Neuronal stem cell (in vitro differentiated cells): ENCODE data around the gene OGFOD3.

Experiments used
- DNase-seq: peaks from one replicate; pipeline ENCODE4 v3.0.0-alpha.2; 2013; ENCODE audit warnings: low spot score
- H2AFZ ChIP-seq: one replicate; pipeline ENCODE4 v1.6.1; 2013; ENCODE audit warnings: mild to moderate bottlenecking, low read length, inconsistent platforms
- H2AK5ac ChIP-seq: 2 replicates; pipeline ENCODE4 v1.6.1; 2013; ENCODE audit warnings: low read depth, mild to moderate bottlenecking, inconsistent platforms, low read length, moderate library complexity, mixed read lengths
- H2BK120ac ChIP-seq: 2 replicates; pipeline ENCODE4 v1.6.1; 2013; ENCODE audit warnings: low read depth, mild to moderate bottlenecking, inconsistent platforms, low read length, moderate library complexity, mixed read lengths
- H2BK12ac ChIP-seq: one replicate; pipeline ENCODE4 v1.6.1; 2013; ENCODE audit warnings: low read length, inconsistent platforms
- H2BK15ac ChIP-seq: 2 replicates; pipeline ENCODE4 v1.6.1; 2013; ENCODE audit warnings: mild to moderate bottlenecking, low read length, inconsistent platforms, mixed read lengths
- H2BK5ac ChIP-seq: one replicate; pipeline ENCODE4 v1.6.1; 2013; ENCODE audit warnings: inconsistent platforms, mild to moderate bottlenecking, low read length, moderate library complexity
- H3K14ac ChIP-seq: one replicate; pipeline ENCODE4 v1.6.1; 2013; ENCODE audit warnings: low read length, inconsistent platforms
- H3K18ac ChIP-seq: 2 replicates; pipeline ENCODE4 v1.6.1; 2013; ENCODE audit warnings: low read length, inconsistent platforms
- H3K23ac ChIP-seq: 2 replicates; pipeline ENCODE4 v1.6.1; 2013; ENCODE audit warnings: low read depth, mild to moderate bottlenecking, mixed read lengths, low read length, inconsistent platforms; ENCODE audit not compliant: poor library complexity
- H3K27ac ChIP-seq: replicated peaks from 3 replicates; pipeline ENCODE4 v1.5.1; 2013; ENCODE audit warnings: low read length, inconsistent platforms
- H3K27me3 ChIP-seq, 3 experiments: 2 replicates each; pipeline ENCODE4 v1.6.1; 2013; ENCODE audit warnings: low read length in 3 of 3, mild to moderate bottlenecking in 2 of 3, inconsistent platforms in 1 of 3, low read depth in 1 of 3, mixed read lengths in 1 of 3, moderate library complexity in 1 of 3; ENCODE audit not compliant: control insufficient read depth in 3 of 3, insufficient read depth in 3 of 3
- H3K36me3 ChIP-seq, 2 donors: replicated peaks in 1 of 2; 2 replicates each; pipeline ENCODE4 v1.6.1; 2013; ENCODE audit warnings: low read length in 2 of 2; ENCODE audit not compliant: control insufficient read depth in 2 of 2, insufficient read depth in 2 of 2
- H3K4ac ChIP-seq: 2 replicates; pipeline ENCODE4 v1.6.1; 2013; ENCODE audit warnings: inconsistent platforms, mild to moderate bottlenecking, low read length, moderate library complexity
- H3K4me1 ChIP-seq, 2 donors: 1 replicate in 1 of 2; 2 replicates in 1 of 2; pipeline ENCODE4 v1.6.1; 2013; ENCODE audit warnings: low read length in 2 of 2, low read depth in 1 of 2; ENCODE audit not compliant: control insufficient read depth in 2 of 2, insufficient read depth in 1 of 2
- H3K4me2 ChIP-seq: one replicate; pipeline ENCODE4 v1.6.1; 2013; ENCODE audit warnings: mild to moderate bottlenecking, low read length, inconsistent platforms; ENCODE audit not compliant: insufficient read depth, poor library complexity, severe bottlenecking
- H3K4me3 ChIP-seq, 2 donors: 2 replicates each; pipeline ENCODE4 v1.5.1; 2013; ENCODE audit warnings: low read length in 2 of 2, mild to moderate bottlenecking in 2 of 2, inconsistent platforms in 1 of 2, moderate library complexity in 1 of 2
- H3K79me1 ChIP-seq: one replicate; pipeline ENCODE4 v1.6.1; 2013; ENCODE audit warnings: low read depth, mild to moderate bottlenecking, inconsistent platforms, low read length, moderate library complexity
- H3K9ac ChIP-seq: one replicate; pipeline ENCODE4 v1.6.1; 2013; ENCODE audit warnings: mild to moderate bottlenecking, low read depth, low read length, inconsistent platforms; ENCODE audit not compliant: poor library complexity
- H3K9me3 ChIP-seq, 2 donors: replicated peaks in 1 of 2; 2 replicates each; pipeline versions ENCODE3 to v1.6.1; 2013; ENCODE audit warnings: low read length in 2 of 2, mild to moderate bottlenecking in 2 of 2, inconsistent platforms in 1 of 2, low read depth in 1 of 2, mixed read lengths in 1 of 2, moderate library complexity in 1 of 2; ENCODE audit not compliant: control insufficient read depth in 2 of 2, insufficient read depth in 1 of 2
- H4K8ac ChIP-seq: one replicate; pipeline ENCODE4 v1.6.1; 2013; ENCODE audit warnings: low read depth, mild to moderate bottlenecking, inconsistent platforms, low read length, moderate library complexity
- H4K91ac ChIP-seq: one replicate; pipeline ENCODE4 v1.6.1; 2013; ENCODE audit warnings: low read length, low read depth, mild to moderate bottlenecking, inconsistent platforms; ENCODE audit not compliant: poor library complexity
- WGBS, 2 donors: extraction: QIAGEN DNeasy Blood & Tissue Kit; methylation state at CpG; one replicate each; pipeline ENCODE4 v1.1.7; 2013; ENCODE audit warnings: missing lambda C conversion rate in 2 of 2, mixed read lengths in 1 of 2; ENCODE audit not compliant: insufficient read length in 2 of 2, insufficient replicate concordance in 1 of 2; ENCODE audit errors: extremely low coverage in 2 of 2; 5-methylcytosine and 5-hydroxymethylcytosine counted together

Gene OGFOD3

DNA sequence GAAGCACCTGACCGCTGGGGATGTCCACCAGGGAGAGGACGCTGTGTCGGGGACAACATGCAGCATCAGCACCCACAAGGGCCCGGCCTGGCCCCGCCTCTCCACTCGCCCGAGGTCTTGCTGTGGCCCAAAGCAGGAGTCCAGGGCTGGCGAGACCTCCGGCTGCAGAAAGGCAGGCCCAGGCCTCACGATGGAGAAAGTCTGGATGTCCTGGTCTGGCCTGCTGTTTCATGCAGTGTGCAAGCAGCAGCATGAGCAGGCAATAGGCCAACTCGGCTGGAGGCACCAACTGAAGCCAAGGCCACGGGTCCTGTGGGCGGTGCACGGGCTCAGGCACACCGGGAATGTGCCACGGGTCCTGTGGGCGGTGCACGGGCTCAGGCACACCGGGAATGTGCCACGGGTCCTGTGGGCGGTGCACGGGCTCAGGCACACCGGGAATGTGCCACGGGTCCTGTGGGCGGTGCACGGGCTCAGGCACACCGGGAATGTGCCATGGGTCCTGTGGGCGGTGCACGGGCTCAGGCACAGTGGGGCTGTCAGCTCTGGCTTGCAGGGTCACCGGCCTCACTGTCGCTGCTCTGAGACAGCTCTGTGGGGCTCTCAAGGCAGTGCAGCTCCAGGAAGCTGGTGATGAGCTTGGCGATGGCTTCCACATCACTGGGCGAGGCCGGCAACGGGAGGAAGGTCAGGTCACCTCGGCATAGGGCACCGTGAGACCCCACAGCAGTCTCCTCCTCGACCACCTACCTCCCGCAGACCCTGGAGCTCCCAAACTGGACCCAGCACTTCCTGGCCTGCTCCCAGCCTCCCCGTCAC is 25.3 kb upstream of the OGFOD3 start:
- H3K27me3 ChIP-seq = no peaks in the 10 kb centered on the region
- no peak overlapping the region for H2AK5ac ChIP-seq
- peaks cover 2 to 8% of the 10 kb centered on the region in 2 donors for H3K4me1 ChIP-seq
- WGBS, 2 donors = no CpG with 5 or more reads among the region's 40 CpGs
- no peak overlapping the region for H3K4me2 ChIP-seq
- no peak overlapping the region for H2BK5ac ChIP-seq
- H3K18ac ChIP-seq = no peak overlapping the region
- no peak overlapping the region for H4K91ac ChIP-seq
- no peak overlapping the region for H2BK15ac ChIP-seq
- no peak overlapping the region for H2BK12ac ChIP-seq
- H3K27ac ChIP-seq = no peak overlapping the region
- no peak overlapping the region for H3K4me3 ChIP-seq
- no peak overlapping the region for H4K8ac ChIP-seq
- H3K14ac ChIP-seq = no peak overlapping the region
- H3K36me3 ChIP-seq = peaks cover 24 to 58% of the 10 kb centered on the region in 2 donors
- no peak overlapping the region for H3K9ac ChIP-seq
- H3K23ac ChIP-seq = peak overlapping the region; percentile 85
- peaks cover 0 to 2% of the 10 kb centered on the region in 2 donors for H3K9me3 ChIP-seq
- H3K4ac ChIP-seq = no peak overlapping the region
- no peak overlapping the region for H2BK120ac ChIP-seq
- no peak overlapping the region for H2AFZ ChIP-seq
- peaks cover 15% of the 10 kb centered on the region for H3K79me1 ChIP-seq
- DNase-seq = no peak

DNA sequence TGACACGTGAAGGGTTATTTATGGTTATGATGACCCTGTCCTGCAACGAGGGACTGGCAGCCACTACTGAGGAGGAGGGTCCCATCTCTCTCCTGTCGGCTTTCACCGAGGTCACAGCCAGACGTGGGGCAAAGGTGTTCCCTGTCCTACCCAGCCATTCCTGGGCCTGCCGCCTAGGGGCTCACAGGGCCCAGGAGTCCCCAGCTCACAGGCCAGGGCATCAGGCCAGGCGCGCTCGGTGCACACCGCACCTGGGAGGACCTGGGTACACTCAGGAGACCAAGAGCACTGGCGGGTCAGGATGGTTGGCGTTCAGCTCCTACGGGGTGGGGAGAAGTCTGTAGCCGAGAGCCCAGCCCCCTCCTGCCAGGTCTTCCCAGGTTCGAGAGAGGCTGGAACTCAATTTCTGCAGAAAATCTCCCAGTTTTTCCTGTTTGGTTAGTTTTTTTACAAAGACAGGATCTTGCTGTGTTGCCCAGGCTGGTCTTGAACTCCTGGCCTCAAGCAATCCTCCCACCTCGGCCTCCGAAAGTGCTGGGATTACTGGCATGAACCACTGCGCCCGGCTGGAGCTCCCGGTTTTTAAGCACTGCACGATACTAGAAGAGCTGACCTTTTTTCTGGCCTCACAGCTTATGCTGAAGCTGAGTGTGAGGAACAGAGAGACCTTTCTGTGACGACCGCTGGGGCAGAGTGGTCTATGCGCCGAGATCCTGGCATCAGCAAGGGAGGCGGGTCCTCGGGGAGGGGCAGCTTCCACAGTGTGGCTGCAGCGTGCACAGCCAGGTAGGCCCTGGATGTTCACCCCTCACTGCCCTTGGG is 24.5 kb upstream of the OGFOD3 start:
- no peak overlapping the region for H2AFZ ChIP-seq
- no peak for DNase-seq
- no peak overlapping the region for H2BK5ac ChIP-seq
- no peak overlapping the region for H3K4ac ChIP-seq
- peak overlapping the region; percentile 57 for H3K9ac ChIP-seq
- no peak overlapping the region for H2BK15ac ChIP-seq
- H2AK5ac ChIP-seq = no peak overlapping the region
- peak overlapping the region; percentile 6 for H3K14ac ChIP-seq
- peaks cover 22 to 55% of the 10 kb centered on the region in 2 donors for H3K36me3 ChIP-seq
- H3K27me3 ChIP-seq = no peaks in the 10 kb centered on the region
- H4K91ac ChIP-seq = no peak overlapping the region
- H3K4me3 ChIP-seq = no peak overlapping the region
- H3K4me2 ChIP-seq = no peak overlapping the region
- H3K18ac ChIP-seq = no peak overlapping the region
- H2BK12ac ChIP-seq = no peak overlapping the region
- H3K4me1 ChIP-seq = peaks cover 2 to 8% of the 10 kb centered on the region in 2 donors
- peaks cover 0 to 2% of the 10 kb centered on the region in 2 donors for H3K9me3 ChIP-seq
- peaks cover 15% of the 10 kb centered on the region for H3K79me1 ChIP-seq
- no CpG with 5 or more reads among the region's 28 CpGs for WGBS, 2 donors
- H3K23ac ChIP-seq = peak overlapping the region; percentile 85
- H4K8ac ChIP-seq = no peak overlapping the region
- no peak overlapping the region for H3K27ac ChIP-seq
- no peak overlapping the region for H2BK120ac ChIP-seq

DNA sequence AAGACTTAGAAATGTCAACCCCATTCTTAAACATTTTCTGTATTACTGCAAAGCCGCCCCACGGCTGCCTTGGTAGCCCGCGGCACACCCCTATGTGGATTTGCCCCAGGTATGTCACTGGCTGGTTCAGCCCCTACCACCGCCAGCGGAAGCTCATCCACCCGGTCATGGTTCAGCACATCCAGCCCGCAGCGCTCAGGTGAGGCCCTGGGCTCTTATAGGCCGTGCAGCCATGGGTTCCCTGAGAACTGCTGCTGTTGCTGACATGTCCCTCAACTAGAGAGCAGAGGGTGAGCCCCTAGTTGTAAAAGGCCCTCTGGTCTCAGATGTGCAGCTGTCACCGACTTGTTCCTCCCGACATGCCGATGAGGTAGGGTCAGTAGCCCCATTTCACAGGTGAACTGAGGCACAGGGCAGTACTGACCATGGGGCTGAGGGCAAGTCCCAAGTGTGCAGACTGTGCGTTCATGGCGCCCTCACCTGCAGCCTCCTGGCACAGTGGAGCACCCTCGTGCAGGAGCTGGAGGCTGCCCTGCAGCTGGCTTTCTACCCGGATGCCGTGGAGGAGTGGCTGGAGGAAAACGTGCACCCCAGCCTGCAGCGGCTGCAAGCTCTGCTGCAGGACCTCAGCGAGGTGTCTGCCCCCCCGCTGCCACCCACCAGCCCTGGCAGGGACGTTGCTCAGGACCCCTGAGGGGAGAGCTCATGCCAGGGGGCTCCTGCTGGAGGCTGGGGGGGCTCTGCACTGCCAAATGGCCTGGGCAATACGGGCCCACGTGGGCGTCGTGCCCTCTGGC is 23.5 kb upstream of the OGFOD3 start:
- Histone ChIP-seq H3K23ac (peak overlapping the region; percentile 89), H3K27ac (no peak overlapping the region), H3K4ac (no peak overlapping the region), H3K27me3 (no peaks in the 10 kb centered on the region), H2BK12ac (no peak overlapping the region), H2BK5ac (no peak overlapping the region), H2BK15ac (no peak overlapping the region), H2BK120ac (no peak overlapping the region), H3K4me2 (no peak overlapping the region), H3K79me1 (peaks cover 15% of the 10 kb centered on the region), H2AFZ (no peak overlapping the region), H3K36me3 (peaks cover 21 to 50% of the 10 kb centered on the region in 2 donors), H3K4me3 (peak overlapping the region in 1 of 2 donors; percentile 28), H4K91ac (no peak overlapping the region), H3K9ac (peak overlapping the region; percentile 70), H4K8ac (no peak overlapping the region), H3K18ac (peak overlapping the region; percentile 19), H2AK5ac (no peak overlapping the region), H3K4me1 (peaks cover 2 to 8% of the 10 kb centered on the region in 2 donors), H3K9me3 (peaks cover 0 to 2% of the 10 kb centered on the region in 2 donors), H3K14ac (no peak overlapping the region)
- no peak for DNase-seq
- no CpG with 5 or more reads among the region's 27 CpGs for WGBS, 2 donors
